ENCODE results near the gene LAMC2.

DNA sequence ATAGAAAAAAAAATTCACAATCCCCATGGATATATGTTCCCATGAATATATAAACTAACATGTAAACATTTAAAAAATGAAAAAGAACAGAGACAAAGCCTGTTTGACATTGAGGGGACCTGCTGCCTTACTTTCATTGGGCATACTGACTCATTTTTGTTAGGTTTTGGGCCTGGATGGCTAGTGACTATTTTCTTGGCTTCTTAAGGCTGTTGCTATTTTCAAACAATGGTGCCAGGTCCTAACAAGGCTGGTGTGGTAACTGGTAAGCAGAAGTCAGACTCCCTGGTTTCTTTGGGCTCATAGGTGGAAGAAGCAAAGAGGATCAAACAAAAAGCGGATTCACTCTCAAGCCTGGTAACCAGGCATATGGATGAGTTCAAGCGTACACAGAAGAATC, 51.0 kb downstream of the LAMC2 start:
- TF ChIP-seq, protein P1, sequence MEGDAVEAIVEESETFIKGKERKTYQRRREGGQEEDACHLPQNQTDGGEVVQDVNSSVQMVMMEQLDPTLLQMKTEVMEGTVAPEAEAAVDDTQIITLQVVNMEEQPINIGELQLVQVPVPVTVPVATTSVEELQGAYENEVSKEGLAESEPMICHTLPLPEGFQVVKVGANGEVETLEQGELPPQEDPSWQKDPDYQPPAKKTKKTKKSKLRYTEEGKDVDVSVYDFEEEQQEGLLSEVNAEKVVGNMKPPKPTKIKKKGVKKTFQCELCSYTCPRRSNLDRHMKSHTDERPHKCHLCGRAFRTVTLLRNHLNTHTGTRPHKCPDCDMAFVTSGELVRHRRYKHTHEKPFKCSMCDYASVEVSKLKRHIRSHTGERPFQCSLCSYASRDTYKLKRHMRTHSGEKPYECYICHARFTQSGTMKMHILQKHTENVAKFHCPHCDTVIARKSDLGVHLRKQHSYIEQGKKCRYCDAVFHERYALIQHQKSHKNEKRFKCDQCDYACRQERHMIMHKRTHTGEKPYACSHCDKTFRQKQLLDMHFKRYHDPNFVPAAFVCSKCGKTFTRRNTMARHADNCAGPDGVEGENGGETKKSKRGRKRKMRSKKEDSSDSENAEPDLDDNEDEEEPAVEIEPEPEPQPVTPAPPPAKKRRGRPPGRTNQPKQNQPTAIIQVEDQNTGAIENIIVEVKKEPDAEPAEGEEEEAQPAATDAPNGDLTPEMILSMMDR (conservative IDR thresholded peaks at IDR 0.05 in 1 of 2, IDR thresholded peaks at IDR 0.05 in 1 of 2; ENCODE audit: extremely low read depth in 1 of 2, insufficient read depth in 1 of 2, low read depth in 1 of 2, low read length in 2 of 2), result no peak
- TF ChIP-seq EZH2 (IDR thresholded peaks at IDR 0.05; ENCODE audit: borderline replicate concordance, low read length), result no peak

All from mammary epithelial cell (primary cell).